HepG2 (cell line): Measurements from ENCODE around the gene DNAJB2. TPM values are rescaled to one million over a fixed set of nuclear protein-coding genes. Genes with fewer than 3 reads are reported as not detected.
A peak's percentile ranks its signal among the peaks of the same experiment; 100 is the strongest.

ENCODE experiments used
- ARHGAP35 ChIP-seq: sonication (generic); formaldehyde crosslinking; IDR thresholded peaks from 2 replicates; pipeline ENCODE4 v1.9.0; 2022; ENCODE audit warnings: mild to moderate bottlenecking, inconsistent platforms, moderate library complexity, missing genetic modification reagents, borderline replicate concordance
- CBX1 ChIP-seq: IDR thresholded peaks from one replicate; pipeline ENCODE4 v1.6.1; 2016; ENCODE audit warnings: antibody characterized with exemption, low read depth
- CEBPB ChIP-seq: IDR thresholded peaks from 2 replicates; pipeline ENCODE4 v1.6.1; 2011; ENCODE audit warnings: low read depth, low read length, improper control_type of control experiment, borderline replicate concordance
- ETS1 ChIP-seq: sonication (generic); formaldehyde crosslinking; IDR thresholded peaks from 2 replicates; pipeline ENCODE4 v1.4.0; 2020; ENCODE audit warnings: missing genetic modification reagents
- EZH2 ChIP-seq: conservative IDR thresholded peaks from 2 replicates; pipeline ENCODE4 v1.6.1; 2012; ENCODE audit warnings: mild to moderate bottlenecking, low read depth, low read length, moderate library complexity
- FOXK2 ChIP-seq: fragments of 450-650 bp; IDR thresholded peaks from 2 replicates; pipeline ENCODE4 v1.6.1; 2016
- FOXP4 ChIP-seq: sonication (generic); formaldehyde crosslinking; IDR thresholded peaks from 2 replicates; pipeline ENCODE4 v1.4.0; 2020; ENCODE audit warnings: missing genetic modification reagents
- GLMP ChIP-seq: sonication (generic); formaldehyde crosslinking; IDR thresholded peaks from 2 replicates; pipeline ENCODE4 v1.9.0; 2021; ENCODE audit warnings: missing genetic modification reagents, mild to moderate bottlenecking, borderline replicate concordance
- MEIS1 ChIP-seq: sonication (generic); formaldehyde crosslinking; IDR thresholded peaks from 2 replicates; pipeline ENCODE4 v1.9.0; 2021; ENCODE audit warnings: mild to moderate bottlenecking, missing genetic modification reagents, moderate library complexity, borderline replicate concordance
- NR0B2 ChIP-seq: sonication (generic); formaldehyde crosslinking; IDR thresholded peaks from 2 replicates; pipeline ENCODE4 v1.4.0; 2020; ENCODE audit warnings: mild to moderate bottlenecking, missing genetic modification reagents
- THRA ChIP-seq: sonication (generic); formaldehyde crosslinking; IDR thresholded peaks from 2 replicates; pipeline ENCODE4 v1.4.0; 2020; ENCODE audit warnings: missing genetic modification reagents, borderline replicate concordance
- ZBTB21 ChIP-seq: sonication (generic); formaldehyde crosslinking; IDR thresholded peaks from 2 replicates; pipeline ENCODE4 v1.4.0; 2020; ENCODE audit warnings: missing genetic modification reagents
- ZC3H13 ChIP-seq: sonication (generic); formaldehyde crosslinking; IDR thresholded peaks from 2 replicates; pipeline ENCODE4 v1.8.1; 2023; ENCODE audit warnings: mild to moderate bottlenecking, missing genetic modification reagents, moderate library complexity
- ZNF292 ChIP-seq: sonication (generic); formaldehyde crosslinking; IDR thresholded peaks from 2 replicates; pipeline ENCODE4 v1.8.1; 2022; ENCODE audit warnings: mild to moderate bottlenecking, low read depth, missing genetic modification reagents, borderline replicate concordance
- ZNF3 ChIP-seq: IDR thresholded peaks from 2 replicates; pipeline ENCODE4 v1.7.0; 2017; ENCODE audit warnings: inconsistent platforms
- ZNF607 ChIP-seq: sonication (generic); formaldehyde crosslinking; IDR thresholded peaks from 2 replicates; pipeline ENCODE4 v1.5.1; 2020; ENCODE audit warnings: missing genetic modification reagents, mild to moderate bottlenecking, borderline replicate concordance
- ZNF619 ChIP-seq: sonication (generic); formaldehyde crosslinking; IDR thresholded peaks from 2 replicates; pipeline ENCODE4 v1.4.0; 2020; ENCODE audit warnings: mild to moderate bottlenecking, missing genetic modification reagents
- polyA plus RNA-seq, 8 experiments: library from polyadenylated mRNA; depleted of rRNA in 3 of 8; stranded (reverse) in 7 of 8; unstranded in 1 of 8; fragments of >200 nt; fragmentation: Illumina TruSeq in 4 of 8; extraction: Trizol in 4 of 8; gene quantifications; 2 replicates each; pipeline versions ENCODE4 v1.2.1 to v1.2.3, GENCODE V29; 2011 to 2016; ENCODE audit warnings: low read depth in 4 of 8, missing spikeins in 1 of 8, mixed read lengths in 1 of 8; ENCODE audit not compliant: insufficient read depth in 1 of 8
- total RNA-seq, 5 experiments: library from RNA; depleted of rRNA; stranded (reverse); fragments of >200 nt; fragmentation: Illumina TruSeq; extraction: Trizol; gene quantifications; 2 replicates each; pipeline ENCODE4 v1.2.3, GENCODE V29; 2016; ENCODE audit warnings: low read depth in 1 of 5
- TF ChIP-seq, protein P1 (sequence below): IDR thresholded peaks from 2 replicates; pipeline ENCODE4 v1.6.1; 2016; ENCODE audit warnings: missing genetic modification reagents, missing compliant biosample characterization
- TF ChIP-seq, protein P2 (sequence below): sonication (generic); formaldehyde crosslinking; IDR thresholded peaks from 2 replicates; pipeline ENCODE4 v1.4.0; 2020; ENCODE audit warnings: missing genetic modification reagents, mild to moderate bottlenecking, borderline replicate concordance

DNAJB2 gene
- total and polyA plus RNA-seq, 2 of the 13 experiments (the other 11 are each of a cell fraction or from before 2014, with no cell fraction given) = 21.3 to 31.1 TPM

GRCh38 chr2:219279151-219279915 lies at the start of gene DNAJB2 (continued):
- TF ChIP-seq CEBPB (no peak), GLMP (CRISPR knock-in tag) (no peak), ZNF3 (CRISPR knock-in tag) (no peak), ZBTB21 (CRISPR knock-in tag) (0 out of 2 replicates have a peak, but pooled peaks have one; percentile 37), ZNF619 (CRISPR knock-in tag) (no peak), ZNF607 (CRISPR knock-in tag) (0 out of 2 replicates have a peak, but pooled peaks have one; percentile 53), FOXK2 (no peak), ZC3H13 (CRISPR knock-in tag) (peak; percentile 56; the same call in 1 of the 2 replicates), ZNF292 (CRISPR knock-in tag) (peak; percentile 62; the same call in 1 of the 2 replicates), FOXP4 (CRISPR knock-in tag) (peak; percentile 63), MEIS1 (CRISPR knock-in tag) (no peak), EZH2 (no peak), THRA (peak; percentile 64; the same call in 1 of the 2 replicates), CBX1 (peak; percentile 26), ETS1 (CRISPR knock-in tag) (peak; percentile 88; the same call in 1 of the 2 replicates), ARHGAP35 (CRISPR knock-in tag) (peak; percentile 85), NR0B2 (CRISPR knock-in tag) (peak; percentile 55; the same call in 1 of the 2 replicates)
- TF ChIP-seq, protein P1, sequence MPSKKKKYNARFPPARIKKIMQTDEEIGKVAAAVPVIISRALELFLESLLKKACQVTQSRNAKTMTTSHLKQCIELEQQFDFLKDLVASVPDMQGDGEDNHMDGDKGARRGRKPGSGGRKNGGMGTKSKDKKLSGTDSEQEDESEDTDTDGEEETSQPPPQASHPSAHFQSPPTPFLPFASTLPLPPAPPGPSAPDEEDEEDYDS (CRISPR knock-in tag) = peak; percentile 79
- TF ChIP-seq, protein P2, sequence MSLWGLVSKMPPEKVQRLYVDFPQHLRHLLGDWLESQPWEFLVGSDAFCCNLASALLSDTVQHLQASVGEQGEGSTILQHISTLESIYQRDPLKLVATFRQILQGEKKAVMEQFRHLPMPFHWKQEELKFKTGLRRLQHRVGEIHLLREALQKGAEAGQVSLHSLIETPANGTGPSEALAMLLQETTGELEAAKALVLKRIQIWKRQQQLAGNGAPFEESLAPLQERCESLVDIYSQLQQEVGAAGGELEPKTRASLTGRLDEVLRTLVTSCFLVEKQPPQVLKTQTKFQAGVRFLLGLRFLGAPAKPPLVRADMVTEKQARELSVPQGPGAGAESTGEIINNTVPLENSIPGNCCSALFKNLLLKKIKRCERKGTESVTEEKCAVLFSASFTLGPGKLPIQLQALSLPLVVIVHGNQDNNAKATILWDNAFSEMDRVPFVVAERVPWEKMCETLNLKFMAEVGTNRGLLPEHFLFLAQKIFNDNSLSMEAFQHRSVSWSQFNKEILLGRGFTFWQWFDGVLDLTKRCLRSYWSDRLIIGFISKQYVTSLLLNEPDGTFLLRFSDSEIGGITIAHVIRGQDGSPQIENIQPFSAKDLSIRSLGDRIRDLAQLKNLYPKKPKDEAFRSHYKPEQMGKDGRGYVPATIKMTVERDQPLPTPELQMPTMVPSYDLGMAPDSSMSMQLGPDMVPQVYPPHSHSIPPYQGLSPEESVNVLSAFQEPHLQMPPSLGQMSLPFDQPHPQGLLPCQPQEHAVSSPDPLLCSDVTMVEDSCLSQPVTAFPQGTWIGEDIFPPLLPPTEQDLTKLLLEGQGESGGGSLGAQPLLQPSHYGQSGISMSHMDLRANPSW (CRISPR knock-in tag) = no peak
